Measurements from ENCODE around the gene SPAG16. TPM values are rescaled to one million over a fixed set of nuclear protein-coding genes. Genes with fewer than 3 reads are reported as not detected.

Gene SPAG16
- total and polyA plus RNA-seq, 9 donors, result 17.3 to 29.0 (median 18.8) TPM

- Histone ChIP-seq H3K27me3 (ENCODE audit: control insufficient read depth, insufficient read depth, low read length) (no peaks in the 10 kb centered on the region), H3K27ac (ENCODE audit: low read length) (no peak overlapping the region), H3K4me3 (ENCODE audit: low read length) (no peak overlapping the region), H3K4me1 (ENCODE audit: control insufficient read depth, insufficient read depth, low read length) (no peaks in the 10 kb centered on the region), H3K9me3 (replicated peaks; ENCODE audit: control insufficient read depth, low read depth, low read length) (no peaks in the 10 kb centered on the region), H3K36me3 (ENCODE audit: control insufficient read depth, insufficient read depth, low read length) (no peaks in the 10 kb centered on the region)
- DNase-seq, result no peak
- WGBS (ENCODE audit: insufficient coverage), result 71% methylated on average over 1 of the region's 1 CpG
Measured at GRCh38 chr2:213491376-213491775, 207.1 kb downstream of the SPAG16 start.

DNA sequence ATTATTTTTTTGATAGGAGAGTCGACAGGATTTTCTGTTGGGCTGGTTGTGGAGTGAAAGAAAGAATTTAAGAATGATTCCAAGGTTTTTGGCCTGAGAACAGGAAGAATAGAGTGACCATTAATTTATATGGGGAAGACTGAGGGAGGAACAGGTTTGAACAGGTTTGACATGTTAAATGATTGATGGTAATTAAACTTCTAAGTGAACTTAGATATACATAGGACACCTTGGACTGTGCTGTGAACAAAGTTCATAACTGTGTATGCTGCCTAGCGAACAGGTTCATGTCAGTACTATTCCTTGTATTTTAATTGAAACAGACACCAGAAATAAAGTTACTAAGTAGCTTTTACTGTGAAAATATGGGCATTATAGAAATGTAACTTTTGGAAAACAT lies 212.0 kb downstream of the SPAG16 start:
- Histone ChIP-seq H3K9me3 (replicated peaks; ENCODE audit: control insufficient read depth, low read depth, low read length) (no peaks in the 10 kb centered on the region), H3K4me1 (ENCODE audit: control insufficient read depth, insufficient read depth, low read length) (no peaks in the 10 kb centered on the region), H3K36me3 (ENCODE audit: control insufficient read depth, insufficient read depth, low read length) (no peaks in the 10 kb centered on the region), H3K4me3 (ENCODE audit: low read length) (no peak overlapping the region), H3K27ac (ENCODE audit: low read length) (no peak overlapping the region), H3K27me3 (ENCODE audit: control insufficient read depth, insufficient read depth, low read length) (no peaks in the 10 kb centered on the region)
- WGBS (ENCODE audit: insufficient coverage), result 56% methylated on average over 1 of the region's 2 CpGs
- DNase-seq, result no peak

GRCh38 chr2:213500881-213501280 lies 216.6 kb downstream of the SPAG16 start:
- H3K9me3 ChIP-seq (replicated peaks; ENCODE audit: control insufficient read depth, low read depth, low read length), result no peaks in the 10 kb centered on the region
- H3K27ac ChIP-seq (ENCODE audit: low read length), result no peak overlapping the region
- no peak overlapping the region for H3K4me3 ChIP-seq (ENCODE audit: low read length)
- H3K27me3 ChIP-seq (ENCODE audit: control insufficient read depth, insufficient read depth, low read length), result no peaks in the 10 kb centered on the region
- no peak for DNase-seq
- no peaks in the 10 kb centered on the region for H3K4me1 ChIP-seq (ENCODE audit: control insufficient read depth, insufficient read depth, low read length)
- no CpG with 5 or more reads among the region's 1 CpG for WGBS (ENCODE audit: insufficient coverage)
- no peaks in the 10 kb centered on the region for H3K36me3 ChIP-seq (ENCODE audit: control insufficient read depth, insufficient read depth, low read length)

GRCh38 chr2:213524164-213524563 lies 239.9 kb downstream of the SPAG16 start:
- DNase-seq, result no peak
- Histone ChIP-seq H3K4me3 (ENCODE audit: low read length) (no peak overlapping the region), H3K27me3 (ENCODE audit: control insufficient read depth, insufficient read depth, low read length) (no peaks in the 10 kb centered on the region), H3K9me3 (replicated peaks; ENCODE audit: control insufficient read depth, low read depth, low read length) (peaks cover 18% of the 10 kb centered on the region), H3K4me1 (ENCODE audit: control insufficient read depth, insufficient read depth, low read length) (no peaks in the 10 kb centered on the region), H3K27ac (ENCODE audit: low read length) (no peak overlapping the region), H3K36me3 (ENCODE audit: control insufficient read depth, insufficient read depth, low read length) (no peaks in the 10 kb centered on the region)

DNA sequence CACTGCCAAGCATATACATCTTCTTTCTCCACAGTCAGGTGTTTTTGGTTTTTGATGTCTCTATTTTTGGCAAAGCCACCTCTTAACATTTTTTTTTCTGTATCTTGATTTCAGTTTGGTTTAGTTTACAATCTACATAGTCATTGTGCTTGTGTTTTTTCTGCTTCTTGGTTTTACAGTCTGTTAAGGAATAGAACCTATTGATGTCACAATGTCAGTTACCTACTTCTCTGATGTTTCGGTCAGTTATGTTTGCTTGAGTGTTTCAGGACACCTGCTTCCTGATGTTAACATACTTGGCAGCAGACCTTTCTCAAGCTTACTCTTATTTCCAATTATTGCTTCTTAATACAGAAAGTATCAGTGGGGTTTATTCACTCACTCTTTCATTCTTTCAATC lies 253.3 kb downstream of the SPAG16 start:
- WGBS (ENCODE audit: insufficient coverage), result no CpG with 5 or more reads among the region's 1 CpG
- Histone ChIP-seq H3K27me3 (ENCODE audit: control insufficient read depth, insufficient read depth, low read length) (no peaks in the 10 kb centered on the region), H3K4me3 (ENCODE audit: low read length) (no peak overlapping the region), H3K36me3 (ENCODE audit: control insufficient read depth, insufficient read depth, low read length) (no peaks in the 10 kb centered on the region), H3K4me1 (ENCODE audit: control insufficient read depth, insufficient read depth, low read length) (no peaks in the 10 kb centered on the region), H3K9me3 (replicated peaks; ENCODE audit: control insufficient read depth, low read depth, low read length) (no peaks in the 10 kb centered on the region), H3K27ac (ENCODE audit: low read length) (no peak overlapping the region)
- no peak for DNase-seq

DNA sequence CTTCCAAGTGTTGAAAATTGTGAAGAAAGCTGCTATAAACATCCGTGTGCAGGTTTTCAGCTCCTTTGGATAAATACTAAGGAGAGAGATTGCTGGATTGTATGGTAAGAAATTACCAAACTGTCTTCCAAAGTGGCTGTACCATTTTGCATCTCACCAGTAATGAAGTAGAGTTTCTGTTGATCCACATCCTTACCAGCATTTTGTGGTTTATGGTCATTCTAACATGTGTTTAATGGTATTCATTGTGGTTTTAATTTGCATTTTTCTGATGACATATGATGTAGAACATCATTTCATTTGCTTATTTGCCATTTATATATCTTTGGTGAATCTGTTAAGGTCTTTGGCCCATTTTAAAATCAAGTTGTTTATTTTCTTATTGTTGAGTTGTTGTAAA lies 260.7 kb downstream of the SPAG16 start:
- no CpG with 5 or more reads among the region's 1 CpG for WGBS (ENCODE audit: insufficient coverage)
- H3K27me3 ChIP-seq (ENCODE audit: control insufficient read depth, insufficient read depth, low read length), result no peaks in the 10 kb centered on the region
- H3K4me3 ChIP-seq (ENCODE audit: low read length), result no peak overlapping the region
- no peaks in the 10 kb centered on the region for H3K9me3 ChIP-seq (replicated peaks; ENCODE audit: control insufficient read depth, low read depth, low read length)
- no peak for DNase-seq
- H3K4me1 ChIP-seq (ENCODE audit: control insufficient read depth, insufficient read depth, low read length), result no peaks in the 10 kb centered on the region
- H3K36me3 ChIP-seq (ENCODE audit: control insufficient read depth, insufficient read depth, low read length), result no peaks in the 10 kb centered on the region
- H3K27ac ChIP-seq (ENCODE audit: low read length), result no peak overlapping the region

DNA sequence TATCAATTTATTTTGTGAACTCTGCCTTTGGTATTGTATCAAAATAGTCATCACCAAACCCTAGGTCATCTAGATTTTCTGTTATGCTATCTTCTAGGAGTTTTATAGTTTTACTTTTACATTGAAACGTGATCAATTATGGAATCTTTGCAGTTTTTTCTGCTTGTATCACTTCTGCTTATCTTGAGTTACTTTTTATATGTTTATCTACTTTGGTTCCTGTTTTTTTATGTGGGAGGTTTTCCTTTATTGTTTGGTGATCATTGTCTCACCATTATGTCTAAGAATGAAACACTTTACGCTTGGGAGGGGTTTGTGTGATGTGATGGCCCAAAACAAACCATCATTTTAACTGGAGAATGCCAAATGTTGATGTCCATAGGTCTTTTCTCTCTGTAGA lies 261.2 kb downstream of the SPAG16 start:
- Histone ChIP-seq H3K27ac (ENCODE audit: low read length) (no peak overlapping the region), H3K27me3 (ENCODE audit: control insufficient read depth, insufficient read depth, low read length) (no peaks in the 10 kb centered on the region), H3K4me1 (ENCODE audit: control insufficient read depth, insufficient read depth, low read length) (no peaks in the 10 kb centered on the region), H3K4me3 (ENCODE audit: low read length) (no peak overlapping the region), H3K36me3 (ENCODE audit: control insufficient read depth, insufficient read depth, low read length) (no peaks in the 10 kb centered on the region), H3K9me3 (replicated peaks; ENCODE audit: control insufficient read depth, low read depth, low read length) (no peaks in the 10 kb centered on the region)
- no peak for DNase-seq
- no CpG with 5 or more reads among the region's 2 CpGs for WGBS (ENCODE audit: insufficient coverage)

- Histone ChIP-seq H3K27ac (ENCODE audit: low read length) (no peak overlapping the region), H3K9me3 (replicated peaks; ENCODE audit: control insufficient read depth, low read depth, low read length) (no peaks in the 10 kb centered on the region), H3K36me3 (ENCODE audit: control insufficient read depth, insufficient read depth, low read length) (no peaks in the 10 kb centered on the region), H3K27me3 (ENCODE audit: control insufficient read depth, insufficient read depth, low read length) (no peaks in the 10 kb centered on the region), H3K4me1 (ENCODE audit: control insufficient read depth, insufficient read depth, low read length) (no peaks in the 10 kb centered on the region), H3K4me3 (ENCODE audit: low read length) (no peak overlapping the region)
- DNase-seq, result no peak
Measured at GRCh38 chr2:213545964-213546475, 261.8 kb downstream of the SPAG16 start.

- WGBS (ENCODE audit: insufficient coverage), result no CpG with 5 or more reads among the region's 1 CpG
- no peaks in the 10 kb centered on the region for H3K4me1 ChIP-seq (ENCODE audit: control insufficient read depth, insufficient read depth, low read length)
- no peak overlapping the region for H3K27ac ChIP-seq (ENCODE audit: low read length)
- no peak overlapping the region for H3K4me3 ChIP-seq (ENCODE audit: low read length)
- H3K36me3 ChIP-seq (ENCODE audit: control insufficient read depth, insufficient read depth, low read length), result no peaks in the 10 kb centered on the region
- no peaks in the 10 kb centered on the region for H3K9me3 ChIP-seq (replicated peaks; ENCODE audit: control insufficient read depth, low read depth, low read length)
- DNase-seq, result no peak
- no peaks in the 10 kb centered on the region for H3K27me3 ChIP-seq (ENCODE audit: control insufficient read depth, insufficient read depth, low read length)
Measured at GRCh38 chr2:213551526-213551925, 267.3 kb downstream of the SPAG16 start.

GRCh38 chr2:213559053-213559452 lies 274.8 kb downstream of the SPAG16 start:
- WGBS (ENCODE audit: insufficient coverage), result no CpG with 5 or more reads among the region's 5 CpGs
- H3K27ac ChIP-seq (ENCODE audit: low read length), result no peak overlapping the region
- no peak for DNase-seq

DNA sequence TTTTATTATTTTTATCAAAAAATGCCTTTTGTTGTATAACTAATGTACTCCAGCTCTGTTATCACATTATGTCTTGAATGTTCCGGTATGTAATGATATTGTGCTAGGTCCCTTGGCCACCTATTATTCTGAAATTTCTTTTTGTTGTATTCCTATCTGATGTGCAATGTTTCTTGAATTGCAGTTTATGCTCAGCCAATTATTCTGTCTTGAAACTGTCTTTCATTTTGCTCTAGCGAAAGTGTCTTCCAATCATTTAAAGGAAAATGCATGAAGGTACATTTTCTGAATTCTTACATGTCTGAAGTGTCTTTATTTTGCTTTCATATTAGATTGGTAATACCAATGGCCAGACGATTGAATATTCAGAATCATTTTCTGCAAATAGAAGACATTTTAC lies 277.5 kb downstream of the SPAG16 start:
- no peak overlapping the region for H3K27ac ChIP-seq (ENCODE audit: low read length)
- no peaks in the 10 kb centered on the region for H3K9me3 ChIP-seq (replicated peaks; ENCODE audit: control insufficient read depth, low read depth, low read length)
- DNase-seq, result no peak
- no CpG with 5 or more reads among the region's 3 CpGs for WGBS (ENCODE audit: insufficient coverage)
- H3K4me3 ChIP-seq (ENCODE audit: low read length), result no peak overlapping the region
- no peaks in the 10 kb centered on the region for H3K36me3 ChIP-seq (ENCODE audit: control insufficient read depth, insufficient read depth, low read length)
- H3K4me1 ChIP-seq (ENCODE audit: control insufficient read depth, insufficient read depth, low read length), result no peaks in the 10 kb centered on the region
- no peaks in the 10 kb centered on the region for H3K27me3 ChIP-seq (ENCODE audit: control insufficient read depth, insufficient read depth, low read length)

More at GRCh38 chr2:213559053-213559452, 274.8 kb downstream of the SPAG16 start:
- Histone ChIP-seq H3K4me3 (ENCODE audit: low read length) (no peak overlapping the region), H3K36me3 (ENCODE audit: control insufficient read depth, insufficient read depth, low read length) (no peaks in the 10 kb centered on the region), H3K4me1 (ENCODE audit: control insufficient read depth, insufficient read depth, low read length) (no peaks in the 10 kb centered on the region), H3K9me3 (replicated peaks; ENCODE audit: control insufficient read depth, low read depth, low read length) (no peaks in the 10 kb centered on the region), H3K27me3 (ENCODE audit: control insufficient read depth, insufficient read depth, low read length) (no peaks in the 10 kb centered on the region)
